Pancreas (tissue), 10 donors: ENCODE data around the gene DLG2. TPM values are rescaled to one million over a fixed set of nuclear protein-coding genes. Genes with fewer than 3 reads are reported as not detected.

Source experiments
- ATAC-seq, 4 donors: fragments of 200-7000 bp; cut with Tn5 transposase; one replicate each; pipeline versions ENCODE4 v1.8.0 to v1.9.1; 2020; ENCODE audit warnings: mild to moderate bottlenecking in 4 of 4, moderate library complexity in 4 of 4
- DNase-seq, 6 donors: peaks; one replicate each; pipeline ENCODE4 v3.0.0-alpha.2; 2020
- FAIRE-seq: peaks from 2 replicates; lab custom pipeline; 2012; peaks lifted over from hg19 to GRCh38; lab: Jason Lieb, UNC
- H3K27ac ChIP-seq, 4 donors: fragments of 200-600 bp; sonication (generic); 1 replicate in 3 of 4; 2 replicates in 1 of 4; pipeline versions ENCODE4 v1.5.0 to v1.8.0; 2020
- H3K27me3 ChIP-seq, 4 donors: fragments of 200-600 bp; one replicate each; pipeline ENCODE4 v1.8.0; 2021
- H3K36me3 ChIP-seq, 3 donors: fragments of 200-600 bp; sonication (generic) in 1 of 3; one replicate each; pipeline versions ENCODE4 v1.5.0 to v1.8.0; 2020 to 2021
- H3K4me1 ChIP-seq, 3 donors: fragments of 200-600 bp; one replicate each; pipeline ENCODE4 v1.8.0; 2021
- H3K4me3 ChIP-seq, 4 donors: fragments of 200-600 bp; sonication (generic) in 2 of 4; one replicate each; pipeline versions ENCODE4 v1.5.0 to v1.8.0; 2020 to 2021
- H3K9me3 ChIP-seq, 4 donors: fragments of 200-600 bp; one replicate each; pipeline ENCODE4 v1.8.0; 2021
- CTCF ChIP-seq, 4 donors: fragments of 200-600 bp; sonication (generic) in 3 of 4; IDR thresholded peaks; one replicate each; pipeline versions ENCODE4 v1.5.0 to v1.8.0; 2021; ENCODE audit warnings: antibody characterized with exemption in 4 of 4
- WGBS, 2 donors: extraction: QIAGEN DNeasy Blood & Tissue Kit; methylation state at CpG; one replicate each; pipeline ENCODE4 v1.1.7; 2013; 5-methylcytosine and 5-hydroxymethylcytosine counted together
- intact Hi-C, 3 donors: fragments of 100-400 bp; cut with DNase I; formaldehyde crosslinking; loops; one replicate each; pipeline versions ENCODE4 v1.11.1 to v1.14.2; 2022
- polyA plus RNA-seq, 2 donors: library from polyadenylated mRNA; stranded (reverse); fragments of 200-250 nt; gene quantifications; one replicate each; pipeline ENCODE4 v1.2.3, GENCODE V29; 2013
- total RNA-seq, 6 donors: library from RNA; stranded (reverse); fragmentation: NEBNext Ultra II Directional in 4 of 6; extraction: Animal tissue kit (Norgen Biotek cat#: 25700) in 4 of 6; gene quantifications; one replicate each; pipeline versions ENCODE4 v1.2.1 to v1.2.4, GENCODE V29; 2021 to 2023
- donor health status: healthy with polysubstance abuse.
- donor health status: DM: no; HTN: no; CAD: no; lungs with moderate emphysema.
- donor health status: DM: no; HTN: no; CAD: no.
- donor health status: control.
- donor health status: control.
- donor health status: Bipolar disorder and iron deficiency.
- donor health status: DM: yes; HTN: yes; CAD: no.
- donor health status: DM: no; HTN: no; CAD: no.
- donor health status: DM: no; HTN: no; CAD: no.
- donor health status: DM: yes; HTN: yes; CAD: no.

Gene DLG2
- total and polyA plus RNA-seq, 8 donors = 1.2 to 5.4 (median 3.6) TPM

DNA sequence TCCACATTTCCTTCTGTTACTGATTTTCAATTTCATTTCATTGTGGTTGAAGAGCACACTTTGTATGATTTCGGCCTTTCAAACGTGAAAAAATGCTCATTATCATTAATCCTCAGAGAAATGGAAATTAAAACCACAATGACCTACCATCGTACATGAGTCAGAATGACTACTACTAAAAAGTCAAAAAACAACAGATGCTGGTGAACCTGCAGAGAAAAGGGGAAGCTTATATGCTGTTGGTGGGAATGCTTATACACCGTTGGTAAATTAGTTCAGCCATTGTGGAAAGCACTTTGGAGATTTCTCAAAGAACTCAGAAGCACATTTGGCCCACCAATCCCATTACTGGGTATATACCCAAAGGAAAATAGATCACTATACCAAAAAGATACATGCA lies 57.6 kb downstream of the DLG2 start:
- H3K4me1 ChIP-seq = no peaks in the 10 kb centered on the region
- H3K36me3 ChIP-seq = no peaks in the 10 kb centered on the region

DNA sequence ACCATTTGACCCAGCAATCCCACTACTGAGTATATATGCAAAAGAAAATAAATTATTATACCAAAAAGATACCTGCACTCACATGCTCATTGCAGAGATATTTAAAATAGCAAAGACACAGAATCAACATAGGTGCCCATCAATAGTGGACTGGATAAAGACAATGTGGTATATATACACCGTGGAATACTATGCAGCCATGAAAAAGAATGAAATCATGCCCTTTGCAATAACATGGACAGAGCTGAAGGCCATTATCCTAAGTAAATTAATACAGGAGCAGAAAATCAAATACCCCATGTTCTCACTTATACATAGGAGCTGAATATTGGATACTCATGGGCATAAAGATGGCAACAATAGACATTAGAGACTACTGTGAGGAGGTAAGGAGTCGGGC lies 68.7 kb downstream of the DLG2 start:
- Histone ChIP-seq H3K4me3 (no peak overlapping the region), H3K36me3 (no peaks in the 10 kb centered on the region), H3K4me1 (no peaks in the 10 kb centered on the region), H3K27me3 (no peaks in the 10 kb centered on the region), H3K27ac (no peak overlapping the region), H3K9me3 (no peaks in the 10 kb centered on the region)
- ATAC-seq (no peak), FAIRE-seq (no peak), DNase-seq (no peak)
- intact Hi-C loops = no loop called here
- no peak for TF ChIP-seq CTCF (IDR thresholded peaks at IDR 0.05)
- 82 to 88% methylated on average over 2 of the region's 2 CpGs for WGBS, 2 donors

More for the DNA sequence above, 57.6 kb downstream of the DLG2 start:
- 89 to 92% methylated on average over 4 of the region's 4 CpGs for WGBS, 2 donors
- intact Hi-C loops = no loop called here
- FAIRE-seq (no peak), DNase-seq (no peak), ATAC-seq (no peak)
- no peaks in the 10 kb centered on the region for H3K27me3 ChIP-seq
- no peak overlapping the region for H3K4me3 ChIP-seq
- H3K27ac ChIP-seq = no peak overlapping the region
- no peaks in the 10 kb centered on the region for H3K9me3 ChIP-seq
- TF ChIP-seq CTCF (IDR thresholded peaks at IDR 0.05) = no peak

DNA sequence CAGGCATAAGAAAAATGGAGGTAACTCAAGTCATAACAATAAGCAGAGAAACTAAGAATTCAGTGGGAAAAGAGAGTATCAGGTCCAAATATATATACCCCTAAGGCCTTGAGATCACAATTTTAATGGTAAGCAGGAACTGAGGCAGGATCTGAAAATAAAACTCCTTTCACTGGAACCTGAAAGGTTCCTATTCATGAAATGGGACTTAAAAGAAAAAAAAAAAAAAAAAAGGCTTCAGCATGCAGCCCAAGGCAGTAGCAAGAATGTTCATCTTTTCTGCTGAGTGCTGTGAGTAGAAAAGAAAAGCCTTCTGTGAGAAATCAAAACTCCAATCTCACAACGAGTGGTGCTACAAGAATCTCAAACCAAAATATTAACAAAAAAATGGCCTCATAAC lies 75.3 kb downstream of the DLG2 start:
- no peak for FAIRE-seq
- DNase-seq = no peak

GRCh38 chr11:85541683-85542082 lies 85.5 kb downstream of the DLG2 start:
- FAIRE-seq = no peak
- no peak overlapping the region for H3K27ac ChIP-seq
- H3K27me3 ChIP-seq = no peaks in the 10 kb centered on the region
- H3K9me3 ChIP-seq = no peaks in the 10 kb centered on the region
- no peak overlapping the region for H3K4me3 ChIP-seq
- no peak for TF ChIP-seq CTCF (IDR thresholded peaks at IDR 0.05)
- H3K36me3 ChIP-seq = no peaks in the 10 kb centered on the region
- no peaks in the 10 kb centered on the region for H3K4me1 ChIP-seq
- no peak for ATAC-seq
- no peak for DNase-seq
- intact Hi-C loops = no loop called here

More for the DNA sequence above, 75.3 kb downstream of the DLG2 start:
- no peak for ATAC-seq
- WGBS, 2 donors = 69 to 70% methylated on average over 1 of the region's 1 CpG
- Histone ChIP-seq H3K9me3 (no peaks in the 10 kb centered on the region), H3K27me3 (no peaks in the 10 kb centered on the region), H3K4me1 (no peaks in the 10 kb centered on the region), H3K36me3 (no peaks in the 10 kb centered on the region), H3K27ac (no peak overlapping the region), H3K4me3 (no peak overlapping the region)
- no peak for TF ChIP-seq CTCF (IDR thresholded peaks at IDR 0.05)
- intact Hi-C loops = no loop called here

DNA sequence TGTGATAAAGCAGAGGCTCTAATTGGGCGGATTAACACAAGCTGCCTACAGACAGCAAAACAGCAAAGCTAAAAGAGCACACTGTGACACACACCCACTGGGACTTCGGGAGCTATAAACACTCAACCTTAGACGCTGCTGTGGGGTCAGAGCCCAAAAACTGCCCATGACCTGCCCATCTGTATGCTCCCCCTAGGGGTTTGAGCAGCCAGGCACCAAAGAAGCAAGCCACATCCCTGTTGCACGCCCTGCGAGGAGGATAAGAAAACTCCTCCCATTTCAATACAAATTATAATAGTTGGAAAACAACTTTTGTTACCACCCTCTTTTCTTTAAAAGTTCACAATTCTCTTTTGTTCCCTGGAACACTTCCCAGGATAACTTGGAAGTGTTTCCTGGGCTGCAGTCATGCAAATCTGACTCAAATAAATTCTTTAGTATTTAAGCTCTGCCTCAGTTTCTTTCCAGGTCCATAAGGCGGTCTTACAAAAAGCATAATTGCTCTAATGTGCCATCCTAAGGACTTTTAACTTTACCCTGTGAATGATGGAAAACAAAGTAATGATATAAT lies 86.4 kb downstream of the DLG2 start:
- Histone ChIP-seq H3K36me3 (no peaks in the 10 kb centered on the region), H3K9me3 (no peaks in the 10 kb centered on the region), H3K27me3 (no peaks in the 10 kb centered on the region), H3K4me1 (no peaks in the 10 kb centered on the region), H3K4me3 (no peak overlapping the region), H3K27ac (no peak overlapping the region)
- no peak for ATAC-seq
- no peak for DNase-seq
- WGBS, 2 donors = 70 to 71% methylated on average over 6 of the region's 6 CpGs
- intact Hi-C loops = no loop called here
- no peak for FAIRE-seq
- TF ChIP-seq CTCF (IDR thresholded peaks at IDR 0.05) = no peak
